ENCODE results near the gene SLC27A6.

DNA sequence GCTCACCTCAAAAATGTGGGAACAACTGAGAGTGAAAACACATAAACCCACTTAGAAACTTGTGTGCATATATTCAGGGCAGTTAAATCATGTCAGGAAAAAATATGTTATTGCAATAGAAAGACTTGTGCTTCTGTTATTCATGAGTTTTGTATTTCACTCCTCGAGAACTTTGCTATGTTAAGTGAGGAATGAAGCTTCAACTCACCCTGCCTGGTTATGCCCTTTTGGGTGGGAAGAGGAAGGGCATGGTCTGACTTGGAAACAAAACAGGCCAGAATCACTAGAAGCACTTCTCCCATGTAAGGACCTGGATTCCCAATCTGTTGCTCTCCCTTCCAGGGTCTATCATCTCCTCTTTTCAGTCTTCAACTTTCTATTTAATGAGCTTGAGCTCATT, 14.5 kb downstream of the SLC27A6 start:
- TF ChIP-seq EZH2phosphoT487 (IDR thresholded peaks at IDR 0.05; ENCODE audit: insufficient read depth, low read depth): no peak
- no peak for TF ChIP-seq EZH2 (IDR thresholded peaks at IDR 0.05; ENCODE audit: insufficient read depth, poor library complexity, severe bottlenecking)

Measured in GM23248 (cell line).